Measurements from ENCODE around the gene KRTAP16-1.
"Not testable (repeated sequence)": the region's sequence is repeated elsewhere in the genome, so short reads cannot be mapped to it uniquely, and the experiment has no call there.

Gene KRTAP16-1

DNA sequence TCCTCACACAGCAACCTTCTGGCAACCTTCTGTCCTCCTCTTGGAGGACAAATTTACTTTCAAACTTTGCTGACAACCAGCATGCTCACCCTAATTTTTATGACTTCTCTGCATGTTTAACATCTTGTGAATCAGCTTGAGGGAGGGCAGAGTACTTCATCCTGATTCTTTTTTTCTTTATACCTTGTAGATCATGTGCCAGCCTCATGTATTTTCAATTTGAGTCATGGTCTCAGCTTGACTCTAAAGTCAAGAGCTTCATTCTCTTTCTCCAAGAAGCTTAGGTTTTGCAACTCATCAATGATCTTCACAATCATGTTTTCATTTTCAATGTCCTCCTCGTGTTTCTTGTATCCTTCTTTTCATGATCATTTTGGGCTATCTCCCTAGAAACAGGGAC is 37.3 kb downstream of the KRTAP16-1 start:
- Histone ChIP-seq H2AFZ (ENCODE audit: low read length) (no peak overlapping the region), H3K9me2 (replicated peaks; ENCODE audit: low read depth, low read length) (no peaks in the 10 kb centered on the region), H4K20me1 (ENCODE audit: insufficient read depth, low read length, poor library complexity, severe bottlenecking) (no peaks in the 10 kb centered on the region), H3F3A (ENCODE audit: low read depth) (no peaks in the 10 kb centered on the region), H3K9ac (ENCODE audit: low read depth, low read length, poor library complexity, severe bottlenecking) (no peak overlapping the region), H3K79me2 (ENCODE audit: insufficient read depth, low read length) (no peaks in the 10 kb centered on the region), H3K9me3 (ENCODE audit: insufficient read depth, low read depth, low read length) (no peaks in the 10 kb centered on the region), H3K4me2 (ENCODE audit: low read depth, low read length, poor library complexity, severe bottlenecking) (no peak overlapping the region), H3K4me3 (ENCODE audit: low read length, poor library complexity, severe bottlenecking) (no peak overlapping the region), H3K36me3 (ENCODE audit: insufficient read depth, low read length) (no peaks in the 10 kb centered on the region), H3K27me3 (ENCODE audit: insufficient read depth, low read length, poor library complexity, severe bottlenecking) (no peaks in the 10 kb centered on the region), H3K4me1 (ENCODE audit: insufficient read depth, low read length, poor library complexity, severe bottlenecking) (no peaks in the 10 kb centered on the region)
- TF ChIP-seq EZH2phosphoT487 (IDR thresholded peaks at IDR 0.05; ENCODE audit: borderline replicate concordance) = no peak
- TF ChIP-seq, protein P1, sequence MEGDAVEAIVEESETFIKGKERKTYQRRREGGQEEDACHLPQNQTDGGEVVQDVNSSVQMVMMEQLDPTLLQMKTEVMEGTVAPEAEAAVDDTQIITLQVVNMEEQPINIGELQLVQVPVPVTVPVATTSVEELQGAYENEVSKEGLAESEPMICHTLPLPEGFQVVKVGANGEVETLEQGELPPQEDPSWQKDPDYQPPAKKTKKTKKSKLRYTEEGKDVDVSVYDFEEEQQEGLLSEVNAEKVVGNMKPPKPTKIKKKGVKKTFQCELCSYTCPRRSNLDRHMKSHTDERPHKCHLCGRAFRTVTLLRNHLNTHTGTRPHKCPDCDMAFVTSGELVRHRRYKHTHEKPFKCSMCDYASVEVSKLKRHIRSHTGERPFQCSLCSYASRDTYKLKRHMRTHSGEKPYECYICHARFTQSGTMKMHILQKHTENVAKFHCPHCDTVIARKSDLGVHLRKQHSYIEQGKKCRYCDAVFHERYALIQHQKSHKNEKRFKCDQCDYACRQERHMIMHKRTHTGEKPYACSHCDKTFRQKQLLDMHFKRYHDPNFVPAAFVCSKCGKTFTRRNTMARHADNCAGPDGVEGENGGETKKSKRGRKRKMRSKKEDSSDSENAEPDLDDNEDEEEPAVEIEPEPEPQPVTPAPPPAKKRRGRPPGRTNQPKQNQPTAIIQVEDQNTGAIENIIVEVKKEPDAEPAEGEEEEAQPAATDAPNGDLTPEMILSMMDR (conservative IDR thresholded peaks at IDR 0.05; ENCODE audit: low read length) = no peak

DNA sequence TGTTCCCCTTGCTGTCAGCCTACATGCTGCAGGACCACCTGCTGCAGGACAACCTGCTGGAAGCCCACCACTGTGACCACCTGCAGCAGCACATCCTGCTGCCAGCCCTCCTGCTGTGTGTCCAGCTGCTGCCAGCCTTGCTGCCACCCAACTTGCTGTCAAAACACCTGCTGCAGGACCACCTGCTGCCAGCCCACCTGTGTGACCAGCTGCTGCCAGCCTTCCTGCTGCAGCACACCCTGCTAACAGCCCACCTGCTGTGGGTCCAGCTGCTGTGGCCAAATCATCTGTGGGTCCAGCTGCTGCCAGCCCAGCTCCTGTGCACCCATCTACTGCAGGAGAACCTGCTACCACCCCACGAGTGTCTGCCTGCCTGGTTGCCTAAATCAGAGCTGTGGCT is 37.8 kb downstream of the KRTAP16-1 start:
- not testable (repeated sequence) for H4K20me1 ChIP-seq (ENCODE audit: insufficient read depth, low read length, poor library complexity, severe bottlenecking); H3K9me2 ChIP-seq (replicated peaks; ENCODE audit: low read depth, low read length); H3K4me3 ChIP-seq (ENCODE audit: low read length, poor library complexity, severe bottlenecking); H3K27me3 ChIP-seq (ENCODE audit: insufficient read depth, low read length, poor library complexity, severe bottlenecking); H3K4me2 ChIP-seq (ENCODE audit: low read depth, low read length, poor library complexity, severe bottlenecking); H3K4me1 ChIP-seq (ENCODE audit: insufficient read depth, low read length, poor library complexity, severe bottlenecking); H3K9ac ChIP-seq (ENCODE audit: low read depth, low read length, poor library complexity, severe bottlenecking); H3K9me3 ChIP-seq (ENCODE audit: insufficient read depth, low read depth, low read length); H3K36me3 ChIP-seq (ENCODE audit: insufficient read depth, low read length); H3K79me2 ChIP-seq (ENCODE audit: insufficient read depth, low read length); H2AFZ ChIP-seq (ENCODE audit: low read length); H3F3A ChIP-seq (ENCODE audit: low read depth)

DNA sequence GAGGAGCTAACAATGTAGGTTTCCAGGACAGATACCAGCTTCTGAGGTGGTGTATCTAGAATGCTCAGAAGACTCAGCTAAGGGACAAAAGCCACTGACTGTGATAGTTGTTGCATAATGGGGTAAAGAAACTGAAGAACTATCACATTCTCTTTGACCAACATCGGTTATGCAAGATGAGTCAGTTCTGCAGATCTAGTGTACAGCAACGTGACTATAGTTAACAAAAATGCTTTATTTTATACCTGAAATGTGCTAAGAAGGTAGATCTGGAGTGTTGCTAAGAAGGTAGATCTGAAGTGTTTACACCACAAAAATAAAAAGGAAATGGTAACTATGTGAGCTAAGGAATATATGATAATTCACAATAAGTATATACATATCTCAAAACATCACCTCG is 41.4 kb downstream of the KRTAP16-1 start:
- Histone ChIP-seq H3K27me3 (ENCODE audit: insufficient read depth, low read length, poor library complexity, severe bottlenecking) (no peaks in the 10 kb centered on the region), H3K4me1 (ENCODE audit: insufficient read depth, low read length, poor library complexity, severe bottlenecking) (no peaks in the 10 kb centered on the region), H3K4me3 (ENCODE audit: low read length, poor library complexity, severe bottlenecking) (no peak overlapping the region), H3F3A (ENCODE audit: low read depth) (no peaks in the 10 kb centered on the region), H2AFZ (ENCODE audit: low read length) (no peak overlapping the region), H3K9ac (ENCODE audit: low read depth, low read length, poor library complexity, severe bottlenecking) (no peak overlapping the region), H3K36me3 (ENCODE audit: insufficient read depth, low read length) (no peaks in the 10 kb centered on the region), H3K9me3 (ENCODE audit: insufficient read depth, low read depth, low read length) (no peaks in the 10 kb centered on the region), H3K9me2 (replicated peaks; ENCODE audit: low read depth, low read length) (no peaks in the 10 kb centered on the region), H3K4me2 (ENCODE audit: low read depth, low read length, poor library complexity, severe bottlenecking) (no peak overlapping the region), H3K79me2 (ENCODE audit: insufficient read depth, low read length) (no peaks in the 10 kb centered on the region), H4K20me1 (ENCODE audit: insufficient read depth, low read length, poor library complexity, severe bottlenecking) (no peaks in the 10 kb centered on the region)
- TF ChIP-seq, protein P1 (conservative IDR thresholded peaks at IDR 0.05; ENCODE audit: low read length) = no peak
- no peak for TF ChIP-seq EZH2phosphoT487 (IDR thresholded peaks at IDR 0.05; ENCODE audit: borderline replicate concordance)

DNA sequence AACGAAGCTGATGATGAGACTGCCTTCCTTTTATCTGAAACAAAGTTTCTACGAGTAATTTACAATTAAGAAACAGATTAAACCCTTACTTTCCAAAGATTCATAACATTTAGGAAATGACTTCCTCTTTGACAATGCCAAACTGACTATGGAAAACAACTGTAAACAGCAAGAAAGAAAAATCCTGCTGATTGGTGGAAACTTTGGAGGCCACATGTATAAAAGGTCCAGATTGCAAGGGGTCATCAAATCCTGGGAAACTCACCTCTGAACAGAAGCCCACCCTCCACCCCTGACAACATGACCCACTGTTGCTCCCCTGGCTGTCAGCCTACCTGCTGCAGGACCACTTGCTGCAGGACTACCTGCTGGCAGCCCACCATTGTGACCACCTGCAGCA is 44.0 kb downstream of the KRTAP16-1 start, which contains the start of gene KRTAP9-6:
KRTAP9-6 (plus strand) TSS at position 301 of the 400 bp plus-strand sequence; CDS start at position 301, 0 bp downstream.
- Histone ChIP-seq H3K4me3 (ENCODE audit: low read length, poor library complexity, severe bottlenecking) (no peak within 1 kb of the TSS), H3K9me2 (replicated peaks; ENCODE audit: low read depth, low read length) (no peaks in the 10 kb centered on the region), H3K79me2 (ENCODE audit: insufficient read depth, low read length) (no peaks in the 10 kb centered on the region), H2AFZ (ENCODE audit: low read length) (no peak within 1 kb of the TSS), H3F3A (ENCODE audit: low read depth) (no peaks in the 10 kb centered on the region), H3K27me3 (ENCODE audit: insufficient read depth, low read length, poor library complexity, severe bottlenecking) (no peaks in the 10 kb centered on the region), H3K36me3 (ENCODE audit: insufficient read depth, low read length) (no peaks in the 10 kb centered on the region), H4K20me1 (ENCODE audit: insufficient read depth, low read length, poor library complexity, severe bottlenecking) (no peaks in the 10 kb centered on the region), H3K9me3 (ENCODE audit: insufficient read depth, low read depth, low read length) (no peaks in the 10 kb centered on the region), H3K4me2 (ENCODE audit: low read depth, low read length, poor library complexity, severe bottlenecking) (no peak within 1 kb of the TSS), H3K9ac (ENCODE audit: low read depth, low read length, poor library complexity, severe bottlenecking) (no peak within 1 kb of the TSS), H3K4me1 (ENCODE audit: insufficient read depth, low read length, poor library complexity, severe bottlenecking) (no peaks in the 10 kb centered on the region)
- TF ChIP-seq, protein P1 (conservative IDR thresholded peaks at IDR 0.05; ENCODE audit: low read length) = no peak

All from Loucy (cell line).